Measurements from ENCODE around the gene TMEM138. TPM values are rescaled to one million over a fixed set of nuclear protein-coding genes. Genes with fewer than 3 reads are reported as not detected.

TMEM138 gene
- polyA plus RNA-seq, 3 donors: 34.5 to 64.0 (median 50.7) TPM

DNA sequence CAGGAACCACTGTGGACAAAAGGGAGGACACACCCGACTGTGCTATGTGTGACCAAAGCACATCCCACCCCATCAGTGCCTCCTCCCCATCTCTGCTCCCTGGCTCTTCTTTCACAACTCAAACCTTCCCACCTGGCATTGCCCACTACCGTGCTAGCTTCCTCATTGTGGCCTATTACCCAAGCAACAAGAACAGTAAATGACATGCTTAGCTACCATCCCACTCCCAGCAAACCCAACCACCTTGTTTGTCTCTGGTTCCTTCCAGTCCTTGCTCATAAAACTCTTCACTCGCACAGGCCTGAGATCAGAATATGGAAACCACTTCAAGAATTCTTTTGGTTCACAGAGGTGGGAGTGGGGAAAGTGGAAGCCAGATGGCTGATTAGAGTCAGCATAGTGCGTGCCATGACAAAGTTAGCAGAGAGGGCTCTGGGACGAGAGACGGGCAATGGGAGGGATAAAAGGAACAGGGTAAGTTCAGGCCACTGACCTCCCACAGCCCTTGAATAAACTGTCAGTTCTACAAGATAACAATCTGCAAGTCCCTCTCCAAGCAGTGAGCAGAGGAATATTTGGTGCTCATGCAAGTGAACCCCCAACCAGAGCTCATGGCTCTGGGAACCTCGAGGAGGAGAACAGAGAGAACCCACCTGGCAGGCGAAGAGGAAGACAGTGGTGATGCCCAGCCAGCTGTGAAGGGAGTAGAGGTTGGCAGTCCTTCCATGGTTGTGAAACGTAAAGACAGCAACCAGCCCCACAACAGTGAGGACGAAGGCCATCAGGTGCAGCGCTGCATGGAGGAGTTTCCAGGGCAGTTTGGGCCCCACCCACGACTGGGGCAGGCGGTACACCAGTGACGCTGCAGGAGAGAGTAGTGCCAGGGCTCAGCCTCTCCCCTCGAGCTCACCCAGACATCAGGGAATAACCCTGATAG is 8.8 kb upstream of the TMEM138 start:
- Histone ChIP-seq H3K4me1 (ENCODE audit: control insufficient read depth in 1 of 2, insufficient read depth in 2 of 2, low read length in 2 of 2) (peaks cover 31 to 34% of the 10 kb centered on the region in 2 donors), H3K4me2 (replicated peaks; ENCODE audit: extremely low read depth, low read length, poor library complexity, severe bottlenecking) (no peak overlapping the region), H3K36me3 (replicated peaks in 1 of 2; ENCODE audit: control insufficient read depth in 1 of 2, insufficient read depth in 2 of 2, low read length in 2 of 2) (peaks cover 54 to 61% of the 10 kb centered on the region in 2 donors), H2AFZ (ENCODE audit: insufficient read depth, low read depth, low read length, poor library complexity, severe bottlenecking) (no peak overlapping the region), H3K79me2 (ENCODE audit: insufficient read depth, low read length) (no peaks in the 10 kb centered on the region), H3K27me3 (ENCODE audit: control insufficient read depth in 2 of 2, insufficient read depth in 2 of 2, low read length in 2 of 2) (no peaks in the 10 kb centered on the region), H3K4me3 (replicated peaks in 1 of 3; ENCODE audit: low read depth in 2 of 3, low read length in 3 of 3) (no peak overlapping the region), H4K20me1 (ENCODE audit: insufficient read depth, low read length) (no peaks in the 10 kb centered on the region), H3K27ac (ENCODE audit: low read depth in 1 of 2, low read length in 2 of 2) (no peak overlapping the region), H3K9me3 (replicated peaks in 1 of 2; ENCODE audit: control insufficient read depth in 1 of 2, insufficient read depth in 1 of 2, low read length in 2 of 2) (no peaks in the 10 kb centered on the region), H3K9ac (ENCODE audit: insufficient read depth, low read length, poor library complexity, severe bottlenecking) (no peak overlapping the region)
- Mint-ChIP-seq H3K36me3 (peaks cover 65 to 82% of the 10 kb centered on the region in 2 donors), H3K9me3 (no peaks in the 10 kb centered on the region), H3K4me1 (peaks cover 37% of the 10 kb centered on the region), H3K4me3 (no peak overlapping the region), H3K27me3 (ENCODE audit: low read depth in 3 of 3) (peaks cover 0 to 3% (median 0%) of the 10 kb centered on the region in 3 donors), H3K27ac (peak overlapping the region in 6 of 7 donors; percentile 20 to 86 (median 60))
- WGBS (ENCODE audit: insufficient coverage): 74% methylated on average over 10 of the region's 15 CpGs
- intact Hi-C loops (cut with micrococcal nuclease): no loop called here
- DNase-seq: no peak
- no peak for TF ChIP-seq CTCF (IDR thresholded peaks at IDR 0.05)

GRCh38 chr11:61354208-61354607 is 8.0 kb upstream of the TMEM138 start:
- H3K27ac ChIP-seq (ENCODE audit: low read depth in 1 of 2, low read length in 2 of 2): no peak overlapping the region
- no peak overlapping the region for H3K9ac ChIP-seq (ENCODE audit: insufficient read depth, low read length, poor library complexity, severe bottlenecking)
- H3K27ac Mint-ChIP-seq: peak overlapping the region in 1 of 7 donors; percentile 35
- DNase-seq: no peak
- WGBS (ENCODE audit: insufficient coverage): no CpG with 5 or more reads among the region's 2 CpGs
- peaks cover 4% of the 10 kb centered on the region for H3K79me2 ChIP-seq (ENCODE audit: insufficient read depth, low read length)
- intact Hi-C loops (cut with micrococcal nuclease): no loop called here
- H2AFZ ChIP-seq (ENCODE audit: insufficient read depth, low read depth, low read length, poor library complexity, severe bottlenecking): no peak overlapping the region
- H3K4me3 ChIP-seq (replicated peaks in 1 of 3; ENCODE audit: low read depth in 2 of 3, low read length in 3 of 3): no peak overlapping the region
- peaks cover 31 to 34% of the 10 kb centered on the region in 2 donors for H3K4me1 ChIP-seq (ENCODE audit: control insufficient read depth in 1 of 2, insufficient read depth in 2 of 2, low read length in 2 of 2)
- H3K27me3 Mint-ChIP-seq (ENCODE audit: low read depth in 3 of 3): peaks cover 0 to 3% (median 0%) of the 10 kb centered on the region in 3 donors
- H3K4me3 Mint-ChIP-seq: no peak overlapping the region
- H3K4me1 Mint-ChIP-seq: peaks cover 35% of the 10 kb centered on the region
- peaks cover 49 to 54% of the 10 kb centered on the region in 2 donors for H3K36me3 ChIP-seq (replicated peaks in 1 of 2; ENCODE audit: control insufficient read depth in 1 of 2, insufficient read depth in 2 of 2, low read length in 2 of 2)
- peaks cover 57 to 74% of the 10 kb centered on the region in 2 donors for H3K36me3 Mint-ChIP-seq
- no peak for TF ChIP-seq CTCF (IDR thresholded peaks at IDR 0.05)
- H3K9me3 ChIP-seq (replicated peaks in 1 of 2; ENCODE audit: control insufficient read depth in 1 of 2, insufficient read depth in 1 of 2, low read length in 2 of 2): no peaks in the 10 kb centered on the region
- H3K27me3 ChIP-seq (ENCODE audit: control insufficient read depth in 2 of 2, insufficient read depth in 2 of 2, low read length in 2 of 2): no peaks in the 10 kb centered on the region
- no peaks in the 10 kb centered on the region for H3K9me3 Mint-ChIP-seq
- no peak overlapping the region for H3K4me2 ChIP-seq (replicated peaks; ENCODE audit: extremely low read depth, low read length, poor library complexity, severe bottlenecking)
- no peaks in the 10 kb centered on the region for H4K20me1 ChIP-seq (ENCODE audit: insufficient read depth, low read length)
